ENCODE results near the gene TNC. TPM values are rescaled to one million over a fixed set of nuclear protein-coding genes. Genes with fewer than 3 reads are reported as not detected.

Gene TNC
- total and polyA plus RNA-seq, 10 of the 15 experiments (the other 5 are each of a cell fraction or from before 2014, with no cell fraction given) = 0.05 to 4.2 (median 0.14) TPM

DNA sequence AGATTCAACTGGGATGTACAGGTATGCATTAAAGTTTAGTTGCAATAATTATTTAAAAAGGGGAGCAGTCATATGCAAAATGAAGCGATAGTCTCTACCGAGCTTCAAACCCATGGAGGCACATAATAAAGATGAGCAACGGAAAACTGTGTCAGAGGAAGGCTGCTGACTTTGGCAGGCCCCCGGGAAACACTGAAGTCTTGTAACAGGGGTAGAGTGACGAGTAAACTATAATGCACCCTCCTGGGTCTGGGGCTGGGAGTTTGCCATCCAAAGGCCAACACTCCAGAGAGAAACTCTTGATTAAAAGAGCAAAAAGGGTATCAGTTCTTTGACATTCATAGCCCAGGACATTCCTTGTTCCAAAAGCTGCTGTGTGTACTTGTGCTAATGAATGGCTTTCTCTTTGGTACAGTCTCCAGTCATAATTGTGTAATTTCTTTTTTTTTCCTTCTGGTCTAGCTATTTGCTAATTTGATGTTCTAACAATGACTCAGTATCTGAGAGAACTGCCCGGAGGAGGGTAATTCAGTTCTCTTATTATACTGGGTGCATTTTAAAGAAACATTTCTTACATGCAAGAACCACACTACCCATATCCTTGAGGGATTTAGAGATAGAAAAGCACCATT, 59.2 kb downstream of the TNC start:
- in situ Hi-C loops (cut with MboI) (no loop called here), intact Hi-C loops (cut with micrococcal nuclease; ENCODE audit: unreplicated experiment) (no loop called here)
- Histone ChIP-seq H3K9me3 (replicated peaks; ENCODE audit: control insufficient read depth, insufficient read depth, low read length) (no peaks in the 10 kb centered on the region), H2AFZ (ENCODE audit: control insufficient read depth, low read depth, low read length) (no peak overlapping the region), H3K4me2 (ENCODE audit: control insufficient read depth, insufficient read depth) (no peak overlapping the region), H3K27ac (ENCODE audit: control insufficient read depth, insufficient read depth) (no peak overlapping the region), H3K36me3 (ENCODE audit: control insufficient read depth in 2 of 2, insufficient read depth in 2 of 2, low read length in 1 of 2) (no peaks in the 10 kb centered on the region), H3K9ac (ENCODE audit: control insufficient read depth, insufficient read depth, low read length) (no peak overlapping the region), H3K4me3 (no peak overlapping the region), H4K20me1 (ENCODE audit: control insufficient read depth, insufficient read depth) (no peaks in the 10 kb centered on the region; the same call in 1 of the 2 replicates), H3K27me3 (replicated peaks in 1 of 2; ENCODE audit: control insufficient read depth in 2 of 2, insufficient read depth in 2 of 2, low read length in 1 of 2) (peaks cover 2 to 4% of the 10 kb centered on the region in 2 experiments; a peak in 3 of 4 replicates), H3K4me1 (ENCODE audit: control insufficient read depth, insufficient read depth, low read length) (no peaks in the 10 kb centered on the region), H3K79me2 (ENCODE audit: control insufficient read depth, insufficient read depth, low read length) (no peaks in the 10 kb centered on the region)
- ChIA-PET RAD21 (ENCODE audit: unreplicated experiment) (no interaction called here), CTCF (interaction anchor here (0.5 kb wide), 1 partner anchor 129 kb away, joined by 4 read pairs; no protein-coding TSS in a partner anchor), SMC1A (ENCODE audit: uncharacterized antibody, unreplicated experiment) (no interaction called here), POLR2A (no interaction called here)
- 31% methylated on average over 6 of the region's 6 CpGs for WGBS (ENCODE audit: insufficient coverage, insufficient replicate concordance, low lambda C conversion rate, missing lambda C conversion rate)
- FAIRE-seq (no peak), DNase-seq (ENCODE audit: low read depth, low spot score) (no peak), ATAC-seq (no peak)
- no TSS peak for BruUV-seq (replicated peaks)
- TF ChIP-seq RB1 (IDR thresholded peaks at IDR 0.05; ENCODE audit: borderline replicate concordance) (no peak), ETV6 (conservative IDR thresholded peaks at IDR 0.05 in 1 of 2, IDR thresholded peaks at IDR 0.05 in 1 of 2; ENCODE audit: borderline replicate concordance in 1 of 2, low read depth in 1 of 2) (no peak), POLR2AphosphoS2 (IDR thresholded peaks at IDR 0.05; ENCODE audit: low read depth, low read length) (no peak), KLF5 (IDR thresholded peaks at IDR 0.05; ENCODE audit: partially characterized antibody) (no peak), USF2 (IDR thresholded peaks at IDR 0.05; ENCODE audit: borderline replicate concordance, low read depth, low read length) (no peak), ATF7 (IDR thresholded peaks at IDR 0.05; ENCODE audit: low read depth) (no peak), RBBP5 (conservative IDR thresholded peaks at IDR 0.05) (no peak), SMARCA5 (IDR thresholded peaks at IDR 0.05) (no peak), CBX3 (IDR thresholded peaks at IDR 0.05; ENCODE audit: borderline replicate concordance, low read depth) (no peak), MYB (IDR thresholded peaks at IDR 0.05; ENCODE audit: borderline replicate concordance, low read depth, low read length) (no peak), NRF1 (conservative IDR thresholded peaks at IDR 0.05; ENCODE audit: low read depth, low read length) (no peak), RCOR1 (conservative IDR thresholded peaks at IDR 0.05; ENCODE audit: low read depth, low read length) (no peak)
- TF ChIP-seq, protein P1, sequence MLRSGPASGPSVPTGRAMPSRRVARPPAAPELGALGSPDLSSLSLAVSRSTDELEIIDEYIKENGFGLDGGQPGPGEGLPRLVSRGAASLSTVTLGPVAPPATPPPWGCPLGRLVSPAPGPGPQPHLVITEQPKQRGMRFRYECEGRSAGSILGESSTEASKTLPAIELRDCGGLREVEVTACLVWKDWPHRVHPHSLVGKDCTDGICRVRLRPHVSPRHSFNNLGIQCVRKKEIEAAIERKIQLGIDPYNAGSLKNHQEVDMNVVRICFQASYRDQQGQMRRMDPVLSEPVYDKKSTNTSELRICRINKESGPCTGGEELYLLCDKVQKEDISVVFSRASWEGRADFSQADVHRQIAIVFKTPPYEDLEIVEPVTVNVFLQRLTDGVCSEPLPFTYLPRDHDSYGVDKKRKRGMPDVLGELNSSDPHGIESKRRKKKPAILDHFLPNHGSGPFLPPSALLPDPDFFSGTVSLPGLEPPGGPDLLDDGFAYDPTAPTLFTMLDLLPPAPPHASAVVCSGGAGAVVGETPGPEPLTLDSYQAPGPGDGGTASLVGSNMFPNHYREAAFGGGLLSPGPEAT (IDR thresholded peaks at IDR 0.05; ENCODE audit: low read depth) = no peak
